ENCODE measurements around the gene TNNI3K.

TNNI3K gene

DNA sequence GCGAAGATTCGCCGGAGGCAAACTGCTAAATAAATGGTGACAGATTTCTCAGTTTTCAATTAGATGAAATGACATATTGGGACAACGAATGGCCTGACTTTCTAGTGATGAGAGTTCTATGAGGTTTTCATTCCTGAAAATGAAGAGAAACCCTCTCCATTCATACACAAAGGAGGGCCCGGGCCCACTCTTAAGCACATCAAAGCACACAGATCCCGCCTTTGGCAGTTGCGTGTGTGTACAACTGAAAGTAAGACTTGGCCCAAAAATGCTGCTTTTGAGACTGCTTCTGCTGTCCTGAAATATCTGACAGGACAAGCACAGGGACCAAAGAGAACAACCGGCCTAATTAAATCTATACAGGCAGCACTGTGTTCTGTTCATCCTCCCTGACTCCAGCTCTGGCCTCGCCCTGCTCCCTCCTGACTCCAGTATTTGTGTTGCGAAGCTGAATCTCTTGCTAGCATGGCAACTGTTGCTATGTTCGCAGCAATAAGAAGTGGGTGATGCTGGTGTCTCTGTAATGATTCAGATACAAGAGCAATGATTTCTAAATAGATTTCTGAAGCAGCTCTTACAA lies 269.8 kb downstream of the TNNI3K start:
- DNase-seq: no peak

DNA sequence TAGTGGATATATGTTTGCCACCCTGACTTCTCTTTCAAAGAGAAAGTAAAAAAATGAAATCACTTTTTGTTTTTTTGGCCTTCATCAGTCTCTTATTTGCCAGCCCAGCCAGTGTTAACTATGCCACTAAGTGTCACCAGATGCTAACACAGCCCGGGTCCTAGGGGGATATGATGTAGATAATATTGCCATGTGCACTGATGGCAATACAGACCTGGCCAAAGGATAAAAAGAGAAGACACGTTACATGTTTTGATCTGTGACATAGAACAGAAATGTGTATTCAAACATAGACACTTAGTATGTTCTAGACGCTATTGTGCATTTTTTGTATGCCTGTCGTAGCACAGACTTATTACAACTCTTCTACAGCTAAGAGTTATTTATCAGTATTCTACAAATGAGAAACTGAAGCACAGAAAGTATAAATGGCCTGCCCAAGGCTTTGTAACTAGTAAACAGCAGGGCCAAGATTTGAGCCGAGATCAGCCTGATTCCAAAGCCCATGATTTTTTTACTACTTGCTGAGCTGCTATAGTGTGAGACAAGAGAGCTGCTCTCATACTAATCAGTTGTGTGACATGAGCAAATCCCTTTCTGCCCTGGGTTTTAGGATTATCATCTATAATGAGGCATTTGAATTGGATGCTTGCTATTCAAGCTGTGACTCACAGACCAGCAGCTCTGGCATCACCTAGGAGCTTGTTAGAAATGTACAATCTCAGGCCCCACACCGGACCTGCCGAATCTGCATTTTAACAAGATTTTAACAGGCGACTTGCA lies 270.9 kb downstream of the TNNI3K start:
- DNase-seq: no peak

DNA sequence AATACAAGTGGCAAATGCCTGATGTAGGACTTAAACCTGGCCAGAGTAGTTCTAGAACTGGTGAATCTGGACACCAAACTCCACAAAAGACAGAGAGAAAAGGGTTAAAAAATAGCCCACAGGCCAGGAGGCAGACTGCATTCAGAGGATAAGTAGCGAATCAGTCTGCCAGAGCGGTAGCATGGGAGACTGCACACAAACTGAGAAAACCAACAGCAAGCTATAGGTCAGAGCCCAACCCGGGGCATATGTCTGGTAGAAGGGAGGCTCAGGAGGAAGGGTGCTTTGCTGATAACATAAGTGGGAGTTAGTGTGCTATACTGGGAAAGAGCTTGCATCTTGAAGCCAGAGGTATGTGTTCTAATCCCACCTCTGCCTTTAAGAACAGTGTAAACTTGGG lies 273.3 kb downstream of the TNNI3K start:
- no peak for DNase-seq

DNA sequence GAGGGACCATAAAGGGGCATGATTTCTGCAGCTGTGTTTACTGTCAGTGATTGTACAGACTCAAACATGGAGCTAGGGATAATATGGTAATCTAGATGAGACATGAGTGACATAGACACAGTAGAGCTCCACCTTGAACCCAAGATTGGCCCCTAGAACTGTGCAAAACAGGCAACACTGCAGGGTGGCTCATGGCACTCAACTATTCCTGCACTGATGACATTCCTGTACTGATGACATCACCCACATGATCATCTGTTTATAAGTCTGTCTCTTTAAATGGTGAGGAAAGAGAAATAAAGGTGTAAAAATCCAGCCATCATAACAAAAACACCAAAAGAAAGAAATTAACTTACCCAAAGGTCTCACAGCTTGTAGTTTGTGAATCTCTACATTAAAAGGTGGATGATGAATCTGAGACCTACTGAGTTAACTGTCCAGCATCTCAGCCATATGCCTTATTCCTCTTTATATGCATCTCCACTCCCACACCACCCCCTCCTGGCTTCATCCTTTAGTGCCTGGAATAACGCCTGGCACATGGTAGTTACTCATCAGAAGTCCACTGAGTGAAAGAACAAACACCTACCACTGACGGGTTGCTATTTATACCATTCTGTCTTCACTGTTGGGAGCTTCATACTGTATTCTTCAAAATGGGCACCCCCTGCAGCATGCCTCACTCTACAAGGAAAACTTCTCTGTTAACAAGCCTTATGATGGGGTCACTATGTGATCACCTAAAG lies 277.2 kb downstream of the TNNI3K start, which contains the start of gene LRRC53:
Gene LRRC53, minus strand, starts transcription at position 442 of the 746 bp plus-strand sequence. CDS start 29,262 bp downstream, outside the sequence.
- no peak for DNase-seq

DNA sequence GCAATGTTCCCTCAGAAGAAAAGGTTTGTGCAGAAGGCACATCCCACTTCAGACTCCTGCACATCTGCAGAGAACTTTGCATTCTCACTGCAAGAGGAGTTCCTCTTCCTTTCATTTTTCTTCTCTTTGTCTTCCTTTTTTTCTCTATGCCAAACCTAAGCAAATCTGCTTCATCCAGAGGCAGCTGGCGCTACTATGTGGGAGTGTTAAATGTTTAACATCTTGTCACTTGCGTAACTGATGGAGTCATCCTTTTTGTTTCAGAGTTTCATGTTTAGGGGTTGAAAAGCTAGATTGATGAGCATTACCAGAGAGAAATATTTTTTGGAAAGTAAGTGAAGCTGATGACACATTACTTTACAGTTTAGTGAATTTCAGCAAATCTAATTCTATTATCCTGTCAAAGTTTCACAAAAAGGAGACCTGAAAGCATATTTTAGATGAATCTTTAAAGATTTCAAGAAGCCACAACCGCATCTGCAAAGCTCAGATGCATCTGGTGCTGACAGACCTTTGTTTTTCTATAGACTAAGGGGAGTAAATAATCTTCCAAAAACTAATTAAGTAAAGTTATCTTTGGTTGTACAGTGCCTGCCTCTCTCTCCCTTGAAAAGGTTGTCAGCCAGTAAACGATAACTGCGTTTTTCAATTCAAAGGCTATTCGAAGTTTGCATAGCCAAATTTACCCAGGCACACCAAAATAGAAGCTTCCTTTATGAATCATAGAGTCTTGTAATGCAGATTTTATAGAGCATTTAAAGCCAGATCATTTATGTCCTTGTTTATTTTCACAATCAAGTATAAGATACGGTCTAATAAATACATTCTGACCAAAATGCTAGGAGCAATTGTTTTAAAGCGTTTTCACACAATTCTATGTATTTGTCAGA lies 278.5 kb downstream of the TNNI3K start:
- no peak for DNase-seq

DNA sequence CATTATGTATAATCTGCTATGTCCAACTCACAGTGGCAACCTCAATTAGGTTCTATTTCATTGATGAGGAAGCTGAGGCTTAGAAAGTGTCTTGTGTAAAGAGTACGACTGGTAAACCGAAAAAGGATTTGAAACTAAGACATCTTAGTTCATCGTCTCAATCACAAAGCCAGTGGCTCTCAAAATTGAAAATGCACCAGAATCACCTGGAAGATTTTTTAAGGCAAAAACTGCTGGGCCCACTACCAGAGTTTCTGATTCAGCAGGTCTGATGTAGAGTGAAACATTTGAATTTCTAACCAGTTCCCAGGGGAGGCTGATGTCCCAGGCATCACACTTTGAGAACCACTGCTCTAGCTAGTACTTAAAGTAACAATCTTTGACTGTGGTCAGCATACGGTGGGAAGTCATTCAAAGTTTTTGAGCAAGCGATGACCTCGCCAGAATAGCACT lies 282.4 kb downstream of the TNNI3K start:
- no peak for DNase-seq

DNA sequence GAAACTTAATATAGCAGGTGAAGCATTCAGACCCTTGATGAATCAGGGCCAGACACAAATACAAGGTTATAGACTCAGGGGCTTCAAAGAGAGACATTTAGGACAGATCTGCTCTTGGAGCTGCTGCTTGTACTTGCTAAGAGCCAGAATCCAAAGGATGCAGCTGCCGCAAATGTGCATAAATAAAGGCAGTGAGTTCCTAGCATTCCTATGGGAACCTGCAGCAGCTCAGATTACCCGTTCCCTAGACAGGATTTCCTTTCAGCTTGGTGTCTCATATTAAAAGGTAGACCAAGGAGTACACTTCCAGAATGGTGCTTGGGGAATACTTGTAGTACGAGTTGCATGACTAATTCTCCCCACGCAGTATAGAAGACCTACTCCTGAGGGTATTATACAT lies 287.0 kb downstream of the TNNI3K start:
- no peak for DNase-seq

DNA sequence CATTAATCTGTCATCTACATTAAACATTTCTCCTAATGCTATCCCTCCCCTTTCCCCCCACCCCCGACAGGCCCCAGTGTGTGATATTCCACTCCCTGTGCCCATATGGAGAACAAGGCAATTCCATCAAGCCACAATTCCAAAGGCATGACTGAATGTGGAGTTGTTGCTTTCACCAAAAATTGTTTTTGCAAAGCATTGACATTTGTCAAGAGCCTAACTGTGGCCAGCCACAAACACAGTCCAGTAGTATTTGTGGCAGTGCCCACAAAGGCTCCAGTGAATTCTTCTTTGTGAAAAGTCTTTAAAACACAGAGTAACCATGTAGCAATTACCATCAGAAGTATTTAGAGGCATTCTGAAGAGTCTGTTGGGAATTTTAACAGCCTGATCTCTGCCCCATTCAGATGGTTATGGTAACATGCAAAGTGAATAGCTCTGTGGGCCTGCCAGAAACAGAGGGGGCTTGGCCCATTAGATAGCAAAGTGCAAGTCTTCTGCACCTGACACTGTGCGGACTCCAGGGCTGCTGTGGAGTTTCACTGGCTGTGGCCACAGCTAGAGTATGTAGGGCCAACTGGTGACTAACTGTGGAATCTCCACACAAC lies 288.8 kb downstream of the TNNI3K start:
- DNase-seq: no peak

DNA sequence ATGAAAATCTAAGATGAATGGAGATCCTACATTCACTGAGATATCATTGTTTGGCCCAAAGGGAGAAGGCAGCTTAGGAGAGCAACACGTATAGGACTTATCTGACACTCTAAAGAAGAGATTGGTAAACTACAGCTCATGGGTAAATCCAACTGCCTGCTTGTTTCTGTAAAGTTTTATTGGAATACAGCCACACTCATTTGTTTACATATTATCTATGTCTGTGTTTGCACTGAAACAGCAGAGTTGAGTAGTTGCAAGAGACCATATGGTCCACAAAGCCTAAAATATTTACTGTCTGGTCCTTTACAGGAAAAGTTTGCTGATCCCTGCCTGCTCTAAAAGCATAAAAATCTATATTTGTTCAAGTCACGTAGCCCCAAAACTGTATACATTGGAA lies 291.5 kb downstream of the TNNI3K start:
- DNase-seq: no peak

DNA sequence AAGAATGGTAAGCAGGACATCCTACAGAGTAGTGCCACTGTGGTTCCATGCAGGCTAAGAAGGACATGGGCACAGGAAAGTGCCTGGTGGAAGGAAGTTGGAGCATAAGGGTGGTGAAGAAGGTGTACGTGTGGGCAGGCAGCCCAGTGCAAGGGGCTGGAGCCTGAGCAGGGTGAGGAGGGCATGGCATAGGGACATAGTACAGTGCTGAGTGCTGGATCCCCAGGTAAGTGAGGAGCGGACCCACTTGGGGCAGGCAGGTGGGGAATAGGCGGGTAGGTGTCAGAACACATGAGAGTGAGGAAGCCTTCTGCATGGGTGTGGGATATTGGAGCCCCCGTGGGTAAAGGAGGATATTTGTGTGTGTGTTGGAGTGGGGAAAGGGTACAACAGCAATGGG lies 292.9 kb downstream of the TNNI3K start:
- no peak for DNase-seq

DNA sequence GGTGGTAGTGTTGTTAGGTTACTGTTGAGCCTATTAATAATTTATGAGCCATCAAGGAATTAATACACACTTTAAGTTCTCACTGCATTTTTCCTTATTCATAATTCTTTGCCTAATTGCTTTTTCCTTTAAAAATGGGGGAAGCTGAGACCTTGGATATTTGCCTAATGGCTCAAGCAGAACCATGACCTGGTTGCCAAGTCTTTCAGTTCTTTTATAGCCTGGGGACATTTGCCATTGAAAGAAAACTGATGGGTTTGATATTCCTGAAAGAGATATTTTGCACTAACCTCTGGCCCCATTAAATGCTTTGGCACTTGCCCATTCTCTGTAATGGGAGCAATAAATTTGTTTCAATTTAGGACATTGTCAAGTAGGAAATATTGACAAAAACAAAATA lies 295.7 kb downstream of the TNNI3K start:
- DNase-seq: no peak

DNA sequence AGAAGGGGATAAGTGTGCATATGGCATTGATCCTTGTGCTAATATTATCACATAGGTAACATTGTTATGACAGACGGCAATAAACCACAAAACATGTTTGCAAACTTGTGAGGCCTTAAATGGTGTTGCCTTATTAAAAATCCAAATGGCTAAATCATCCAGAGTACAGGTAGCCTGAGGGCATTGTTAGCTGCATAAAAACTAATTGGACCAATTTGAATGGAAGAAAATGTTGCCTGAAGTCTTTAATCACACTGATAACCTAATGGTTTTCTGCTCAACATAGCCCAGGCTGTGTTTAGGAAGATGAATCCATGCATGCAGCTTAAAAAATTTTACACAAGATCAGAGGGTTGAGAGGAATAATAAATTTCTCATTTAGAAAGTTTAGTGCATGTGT lies 296.6 kb downstream of the TNNI3K start:
- DNase-seq: no peak

DNA sequence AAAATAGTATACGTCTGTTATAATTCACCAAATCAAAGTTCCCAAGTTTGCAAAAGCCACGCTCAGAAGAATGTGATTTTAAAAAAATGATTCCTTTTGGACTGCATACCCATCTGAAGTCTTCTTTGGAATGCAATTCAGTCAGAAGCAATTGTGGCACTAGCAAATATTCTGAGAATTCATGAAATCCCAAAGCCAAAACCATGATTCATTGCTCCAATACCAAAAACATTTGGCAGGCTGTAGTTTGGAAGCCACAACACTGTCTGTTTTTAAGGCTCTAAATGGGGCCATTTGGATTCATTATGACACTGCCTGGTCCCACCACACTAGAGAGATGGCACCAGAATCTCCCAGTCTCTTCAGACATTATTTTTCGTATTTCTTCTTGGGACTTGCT lies 299.1 kb downstream of the TNNI3K start:
- no peak for DNase-seq

DNA sequence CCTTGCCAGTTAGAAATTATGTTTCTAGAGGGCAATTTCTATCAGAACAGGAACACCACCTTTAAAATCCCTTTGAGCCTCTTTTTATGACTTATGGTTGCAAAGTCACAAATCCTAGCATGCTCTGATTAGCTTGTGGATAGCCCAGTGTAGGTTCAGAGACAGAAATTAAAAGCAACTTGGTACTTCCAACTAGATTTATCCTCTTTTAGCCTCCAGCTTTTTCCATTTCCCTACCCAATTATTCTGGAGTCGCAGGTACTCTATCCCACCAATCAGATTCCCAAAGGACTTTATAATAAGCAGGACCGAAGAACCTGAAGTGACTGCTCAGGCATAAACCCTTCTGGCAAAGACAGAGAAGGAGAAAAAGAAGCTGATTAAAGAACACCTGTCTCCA lies 310.6 kb downstream of the TNNI3K start:
- DNase-seq: no peak

DNA sequence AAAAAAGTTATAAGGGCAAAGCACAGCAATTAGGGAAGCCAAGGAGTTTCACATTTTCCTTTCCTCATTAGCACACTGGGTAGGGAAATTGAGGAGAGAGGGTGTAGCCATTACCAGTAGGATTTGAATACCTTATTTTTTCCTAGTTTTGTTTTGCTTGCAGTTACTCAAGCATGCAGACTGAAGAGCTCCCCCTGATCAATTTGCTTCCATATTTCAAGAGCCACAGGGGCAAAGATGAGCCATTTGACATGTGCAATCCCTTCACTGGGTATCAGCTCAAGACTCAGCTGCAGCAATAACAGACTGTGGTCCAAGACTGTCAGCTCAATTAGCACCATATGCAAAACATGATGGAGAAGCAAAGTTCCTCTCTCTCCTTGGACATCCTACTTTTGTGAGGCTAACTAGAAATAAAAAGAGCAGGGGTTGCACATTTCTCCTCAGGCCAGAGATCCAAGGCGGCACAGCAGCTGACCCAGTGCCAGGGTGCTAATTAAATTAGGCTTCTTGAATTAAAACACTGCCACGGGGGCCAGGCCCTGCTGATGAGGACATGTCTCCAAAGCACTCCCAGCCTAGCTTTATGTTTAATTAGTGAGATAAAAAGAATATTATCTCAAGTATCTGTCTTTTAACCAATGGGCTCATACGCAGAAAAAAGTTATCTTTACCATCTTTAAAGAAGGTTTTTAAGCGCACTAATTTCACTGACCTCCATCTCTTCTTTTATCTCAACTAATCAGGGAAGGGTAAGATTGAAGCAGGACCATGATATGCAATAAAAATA lies 314.0 kb downstream of the TNNI3K start:
- DNase-seq: no peak

DNA sequence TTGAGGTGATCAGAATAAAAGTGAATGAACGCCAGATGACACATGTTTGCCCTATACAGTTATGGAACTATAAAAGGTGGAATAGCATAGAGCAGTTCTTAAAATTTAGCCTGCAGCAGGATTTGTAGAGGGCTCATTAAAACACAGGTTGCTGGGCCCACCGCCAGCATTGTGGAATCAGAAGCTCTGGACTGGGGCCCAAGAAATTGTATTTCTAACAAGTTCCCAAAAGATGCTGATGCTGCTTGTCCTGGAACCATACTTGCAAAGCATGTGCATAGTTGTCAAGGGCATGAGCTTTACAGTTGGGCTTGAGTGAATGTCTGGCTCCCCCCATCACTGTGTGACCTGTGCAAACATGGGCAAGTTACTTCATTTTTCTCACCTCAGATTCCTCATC lies 314.7 kb downstream of the TNNI3K start:
- no peak for DNase-seq

DNA sequence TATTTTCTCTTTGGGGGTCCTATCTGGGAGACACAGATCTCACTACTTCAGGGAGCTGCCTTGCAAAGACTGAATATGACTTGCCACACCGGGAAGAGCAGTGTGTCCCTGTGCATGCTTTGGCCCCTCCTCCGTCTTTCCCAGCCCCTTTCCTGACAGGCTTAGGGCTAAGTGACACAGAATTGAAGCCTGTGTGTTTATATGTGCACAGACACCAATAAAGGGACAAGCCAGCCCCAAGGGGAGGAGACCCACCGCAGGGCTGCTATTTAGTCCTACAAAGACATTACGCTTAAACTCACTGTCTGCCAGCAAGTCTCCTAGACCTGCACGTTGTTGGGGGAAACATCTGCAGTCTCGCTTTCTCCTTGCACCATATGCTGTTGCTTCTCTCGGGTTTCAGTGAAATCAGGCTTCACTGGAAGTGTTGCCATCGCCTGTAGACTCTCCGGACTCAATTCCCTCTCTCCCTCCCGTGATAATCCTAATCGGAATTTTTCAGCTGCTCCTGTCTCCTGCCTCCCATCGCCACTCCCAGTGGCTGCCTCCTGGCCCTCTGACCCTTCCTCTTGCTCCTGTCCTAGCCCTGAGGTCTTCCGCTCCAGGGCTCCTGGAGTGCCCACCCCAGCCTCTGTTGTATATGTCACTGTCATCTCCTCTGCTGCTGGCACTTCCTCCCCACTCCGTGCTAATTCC lies 335.8 kb downstream of the TNNI3K start:
- no peak for DNase-seq

DNA sequence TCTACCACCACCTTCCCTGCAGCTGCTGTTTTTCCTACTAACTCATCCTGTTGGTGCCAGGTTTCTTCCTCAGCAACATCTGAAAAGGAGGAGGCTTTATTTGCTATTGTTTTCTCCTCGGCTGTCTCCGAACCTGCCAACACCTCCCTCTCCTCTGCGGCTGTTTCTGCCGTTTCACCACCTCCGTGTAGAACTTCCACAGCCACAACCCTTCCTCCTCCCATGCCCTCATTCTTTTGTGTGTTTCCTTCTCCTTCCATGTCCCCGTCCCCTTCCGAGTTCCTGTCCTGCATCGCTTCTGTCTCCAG lies 336.3 kb downstream of the TNNI3K start:
- no peak for DNase-seq

DNA sequence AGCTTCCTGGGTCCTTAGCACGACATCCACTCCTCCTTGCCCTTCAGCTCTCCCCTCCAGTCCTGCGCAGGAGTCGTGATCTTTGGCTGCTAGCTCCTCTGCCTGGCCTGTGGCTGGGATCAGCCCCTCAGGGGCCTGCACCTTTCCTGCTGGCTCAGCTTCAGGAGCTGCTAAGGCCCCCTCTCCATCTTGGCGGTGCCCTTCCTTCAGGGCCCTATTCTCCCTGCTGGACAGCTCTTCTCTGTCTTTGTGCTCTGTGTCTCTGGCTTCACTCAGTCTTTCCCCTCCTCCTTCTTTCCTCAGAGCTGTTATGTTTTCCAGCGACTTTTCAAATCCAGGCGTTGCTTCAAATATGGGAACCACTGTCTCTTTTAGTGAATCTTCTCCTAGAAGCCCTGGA lies 336.7 kb downstream of the TNNI3K start:
- DNase-seq: no peak

DNA sequence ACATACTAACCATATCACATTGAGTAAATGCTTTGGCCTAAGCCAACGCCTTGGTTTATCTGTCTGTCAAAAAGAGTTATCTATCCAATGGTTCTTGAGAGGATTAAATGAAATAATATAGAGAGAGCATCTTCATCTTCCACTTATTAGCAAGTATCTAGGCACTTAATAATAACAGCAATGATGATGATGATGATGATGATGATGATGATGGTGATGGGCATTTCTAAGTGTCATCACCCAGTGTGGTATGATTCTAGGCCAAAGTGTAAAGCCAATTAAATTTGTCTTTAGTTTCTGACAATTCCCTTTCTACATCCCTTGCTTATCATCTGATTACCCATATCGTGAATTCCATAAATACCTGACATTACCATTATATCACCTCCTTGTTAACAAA lies 342.9 kb downstream of the TNNI3K start:
- no peak for DNase-seq

DNA sequence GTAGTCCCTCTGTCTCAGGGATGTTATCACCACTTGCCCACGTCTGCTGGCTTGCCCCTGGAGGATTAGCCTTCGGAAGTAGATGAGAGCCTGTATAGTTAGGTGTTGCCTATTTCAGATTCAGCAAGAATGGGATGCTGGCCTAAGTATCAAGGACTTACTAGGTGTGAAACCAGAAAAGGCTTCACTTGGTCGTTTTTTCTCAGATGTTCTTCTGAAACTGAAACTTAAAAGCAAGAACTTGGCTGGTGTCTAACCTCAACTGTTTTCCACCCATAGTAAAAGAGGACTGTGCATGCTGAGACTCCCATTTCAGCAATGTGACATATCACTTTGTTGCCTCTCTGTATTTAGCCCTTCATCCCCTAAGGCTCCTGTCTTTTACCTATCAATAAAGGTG lies 344.2 kb downstream of the TNNI3K start:
- DNase-seq: no peak

All from cortex of kidney (tissue), 1 donor.